ENCODE measurements around the gene NUP85.

Gene NUP85

GRCh38 chr17:75267411-75268232 is 62.1 kb downstream of the NUP85 start:
- Histone ChIP-seq H3K27me3 (no peaks in the 10 kb centered on the region), H3K4me1 (peaks cover 0 to 36% (median 23%) of the 10 kb centered on the region in 4 donors), H3K4me3 (no peak overlapping the region), H3K36me3 (peaks cover 18 to 47% (median 23%) of the 10 kb centered on the region in 3 donors), H3K9me3 (no peaks in the 10 kb centered on the region), H3K27ac (no peak overlapping the region)
- DNase-seq: no peak
- intact Hi-C loops (cut with DNase I; ENCODE audit: low total_unique reads): no loop called here
- no peak for TF ChIP-seq CTCF (IDR thresholded peaks at IDR 0.05)

- Histone ChIP-seq H3K9me3 (no peaks in the 10 kb centered on the region), H3K4me1 (peaks cover 0 to 38% (median 21%) of the 10 kb centered on the region in 4 donors), H3K4me3 (peak overlapping the region; percentile 97 to 98), H3K36me3 (peaks cover 18 to 28% (median 18%) of the 10 kb centered on the region in 3 donors), H3K27ac (peak overlapping the region; percentile 99 to 100), H3K27me3 (no peaks in the 10 kb centered on the region)
- intact Hi-C loops (cut with DNase I; ENCODE audit: low total_unique reads): no loop called here
- TF ChIP-seq CTCF (IDR thresholded peaks at IDR 0.05): no peak
- DNase-seq: no peak
Observed at GRCh38 chr17:75269844-75270217, 64.4 kb downstream of the NUP85 start.

GRCh38 chr17:75270218-75270965 is 64.9 kb downstream of the NUP85 start:
- TF ChIP-seq CTCF (IDR thresholded peaks at IDR 0.05): peak; percentile 10 to 29
- Histone ChIP-seq H3K4me3 (peak overlapping the region; percentile 97 to 98), H3K36me3 (peaks cover 14 to 22% (median 20%) of the 10 kb centered on the region in 3 donors), H3K9me3 (no peaks in the 10 kb centered on the region), H3K27ac (peak overlapping the region; percentile 99 to 100), H3K27me3 (no peaks in the 10 kb centered on the region), H3K4me1 (peaks cover 0 to 38% (median 21%) of the 10 kb centered on the region in 4 donors)
- peak; percentile 59 to 82 for DNase-seq
- intact Hi-C loops (cut with DNase I; ENCODE audit: low total_unique reads): no loop called here

- no peak for TF ChIP-seq CTCF (IDR thresholded peaks at IDR 0.05)
- intact Hi-C loops (cut with DNase I; ENCODE audit: low total_unique reads): no loop called here
- H3K4me1 ChIP-seq: peaks cover 0 to 38% (median 21%) of the 10 kb centered on the region in 4 donors
Observed at GRCh38 chr17:75270966-75271232, 65.4 kb downstream of the NUP85 start, which contains the start of gene MIF4GD. MIF4GD (minus strand) TSS chr17:75271231; CDS start chr17:75270195, 1,036 bp downstream.

GRCh38 chr17:75271233-75271954 is 65.9 kb downstream of the NUP85 start:
- peak; percentile 66 to 87 for DNase-seq
- H3K4me1 ChIP-seq: peaks cover 0 to 36% (median 21%) of the 10 kb centered on the region in 4 donors
- peak overlapping the region; percentile 99 to 100 for H3K27ac ChIP-seq
- H3K4me3 ChIP-seq: peak overlapping the region; percentile 97 to 98
- TF ChIP-seq CTCF (IDR thresholded peaks at IDR 0.05): peak; percentile 68 to 96
- no peaks in the 10 kb centered on the region for H3K9me3 ChIP-seq
- H3K36me3 ChIP-seq: peaks cover 4 to 12% (median 11%) of the 10 kb centered on the region in 3 donors
- no peaks in the 10 kb centered on the region for H3K27me3 ChIP-seq
- intact Hi-C loops (cut with DNase I; ENCODE audit: low total_unique reads): no loop called here

More at GRCh38 chr17:75270966-75271232, 65.4 kb downstream of the NUP85 start, which contains the start of gene MIF4GD:
- no peak for DNase-seq
- Histone ChIP-seq H3K36me3 (peaks cover 9 to 17% (median 16%) of the 10 kb centered on the region in 3 donors), H3K4me3 (peak within 1 kb of the TSS; percentile 97 to 98), H3K27ac (peak within 1 kb of the TSS; percentile 99 to 100), H3K9me3 (no peaks in the 10 kb centered on the region), H3K27me3 (no peaks in the 10 kb centered on the region)
